Ovary (tissue), 3 donors: Measurements from ENCODE around the gene BSN.

Source experiments
- EP300 ChIP-seq: sonication (generic); formaldehyde crosslinking; IDR thresholded peaks from one replicate; pipeline ENCODE4 v1.6.1; 2017; ENCODE audit warnings: antibody characterized with exemption
- POLR2A ChIP-seq: fragments of 450-650 bp; IDR thresholded peaks from one replicate; pipeline ENCODE4 v1.6.1; 2017; ENCODE audit warnings: antibody characterized with exemption, mild to moderate bottlenecking, moderate library complexity
- TF ChIP-seq, protein P1 (sequence below), 3 donors: fragments of 450-650 bp in 2 of 3; fragments of 200-600 bp in 1 of 3; IDR thresholded peaks; one replicate each; pipeline versions ENCODE4 v1.5.1 to v1.8.0; 2016 to 2022; ENCODE audit warnings: antibody characterized with exemption in 3 of 3, mild to moderate bottlenecking in 1 of 3
- donor health status: DM: no; HTN: no; CAD: no.

- TF ChIP-seq, protein P1, sequence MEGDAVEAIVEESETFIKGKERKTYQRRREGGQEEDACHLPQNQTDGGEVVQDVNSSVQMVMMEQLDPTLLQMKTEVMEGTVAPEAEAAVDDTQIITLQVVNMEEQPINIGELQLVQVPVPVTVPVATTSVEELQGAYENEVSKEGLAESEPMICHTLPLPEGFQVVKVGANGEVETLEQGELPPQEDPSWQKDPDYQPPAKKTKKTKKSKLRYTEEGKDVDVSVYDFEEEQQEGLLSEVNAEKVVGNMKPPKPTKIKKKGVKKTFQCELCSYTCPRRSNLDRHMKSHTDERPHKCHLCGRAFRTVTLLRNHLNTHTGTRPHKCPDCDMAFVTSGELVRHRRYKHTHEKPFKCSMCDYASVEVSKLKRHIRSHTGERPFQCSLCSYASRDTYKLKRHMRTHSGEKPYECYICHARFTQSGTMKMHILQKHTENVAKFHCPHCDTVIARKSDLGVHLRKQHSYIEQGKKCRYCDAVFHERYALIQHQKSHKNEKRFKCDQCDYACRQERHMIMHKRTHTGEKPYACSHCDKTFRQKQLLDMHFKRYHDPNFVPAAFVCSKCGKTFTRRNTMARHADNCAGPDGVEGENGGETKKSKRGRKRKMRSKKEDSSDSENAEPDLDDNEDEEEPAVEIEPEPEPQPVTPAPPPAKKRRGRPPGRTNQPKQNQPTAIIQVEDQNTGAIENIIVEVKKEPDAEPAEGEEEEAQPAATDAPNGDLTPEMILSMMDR (IDR thresholded peaks at IDR 0.05): no peak
- TF ChIP-seq POLR2A (no peak), EP300 (no peak)
Observed at GRCh38 chr3:49716169-49716568, 161.9 kb downstream of the BSN start.
